PC-9 (cell line): ENCODE measurements around the gene NUTM1. TPM values are rescaled to one million over a fixed set of nuclear protein-coding genes. Genes with fewer than 3 reads are reported as not detected.

Experiments
- BruUV-seq: library from RNA; stranded (reverse); fragments of 400-500 nt; replicated peaks from 2 replicates; lab custom pipeline; 2021; lab: Mats Ljungman, UMichigan
- CTCF ChIA-PET: fragments of 300-600 bp; sonication (Branson Sonifier 250); formaldehyde crosslinking; loops from one replicate; lab custom pipeline; 2022; ENCODE audit warnings: antibody characterized with exemption; lab: Charles Lee
- POLR2A ChIA-PET: fragments of 300-600 bp; sonication (Branson Sonifier 250); formaldehyde crosslinking; loops from one replicate; lab custom pipeline; 2022; ENCODE audit warnings: antibody characterized with exemption; ENCODE audit not compliant: unreplicated experiment; lab: Charles Lee
- DNase-seq, 2 experiments: peaks; one replicate each; pipeline versions ENCODE4 v3.0.0 to v3.0.0-alpha.2; 2015 to 2022; ENCODE audit warnings: mixed read lengths in 1 of 2
- H2AFZ ChIP-seq: fragments of 200-600 bp; sonication (generic); 2 replicates; pipeline ENCODE4 v1.8.1; 2017; ENCODE audit warnings: antibody characterized with exemption
- H3F3A ChIP-seq: fragments of 200-600 bp; sonication (generic); 2 replicates; pipeline ENCODE4 v1.8.1; 2017; ENCODE audit warnings: antibody characterized with exemption, mild to moderate bottlenecking, low read depth; ENCODE audit not compliant: insufficient read depth
- H3K27ac ChIP-seq: fragments of 200-600 bp; sonication (generic); 2 replicates; pipeline ENCODE4 v1.6.1; 2016; ENCODE audit warnings: mixed run types
- H3K27me3 ChIP-seq: fragments of 200-600 bp; sonication (generic); 2 replicates; pipeline ENCODE4 v1.6.1; 2016; ENCODE audit warnings: low read depth, mixed run types; ENCODE audit not compliant: insufficient read depth
- H3K36me3 ChIP-seq: fragments of 200-600 bp; sonication (generic); 2 replicates; pipeline ENCODE4 v1.6.1; 2016; ENCODE audit warnings: low read depth, mixed run types
- H3K4me1 ChIP-seq: fragments of 200-600 bp; sonication (generic); replicated peaks from 2 replicates; pipeline ENCODE4 v1.6.1; 2016; ENCODE audit warnings: mixed run types; ENCODE audit not compliant: insufficient read depth
- H3K4me2 ChIP-seq: fragments of 200-600 bp; sonication (generic); 2 replicates; pipeline ENCODE4 v1.6.1; 2017; ENCODE audit warnings: mixed run types
- H3K4me3 ChIP-seq: fragments of 200-600 bp; sonication (generic); 2 replicates; pipeline ENCODE4 v1.6.1; 2016; ENCODE audit warnings: mixed run types
- H3K79me2 ChIP-seq: fragments of 200-600 bp; sonication (generic); 2 replicates; pipeline ENCODE4 v1.6.1; 2017; ENCODE audit warnings: low read depth, mixed run types
- H3K9me2 ChIP-seq: fragments of 200-600 bp; sonication (generic); 2 replicates; pipeline ENCODE4 v1.8.1; 2017; ENCODE audit warnings: mild to moderate bottlenecking; ENCODE audit not compliant: insufficient read depth
- H3K9me3 ChIP-seq: fragments of 200-600 bp; sonication (generic); 2 replicates; pipeline ENCODE4 v1.8.1; 2016; ENCODE audit warnings: low read depth; ENCODE audit not compliant: insufficient read depth
- H4K20me1 ChIP-seq: fragments of 200-600 bp; sonication (generic); 2 replicates; pipeline ENCODE4 v1.8.1; 2017; ENCODE audit not compliant: insufficient read depth
- EZH2 ChIP-seq: fragments of 200-600 bp; sonication (generic); IDR thresholded peaks from 2 replicates; pipeline ENCODE4 v1.8.0; 2017; ENCODE audit warnings: antibody characterized with exemption, low read depth
- intact Hi-C: fragments of 100-400 bp; cut with micrococcal nuclease; formaldehyde crosslinking; loops from one replicate; pipeline ENCODE4 v1.10.0; 2022; ENCODE audit not compliant: unreplicated experiment
- total RNA-seq: library from RNA; stranded (reverse); gene quantifications from 2 replicates; pipeline ENCODE4 v1.2.3, GENCODE V29; 2021
- TF ChIP-seq, protein P1 (sequence below): fragments of 200-600 bp; sonication (generic); conservative IDR thresholded peaks from 2 replicates; pipeline ENCODE4 v1.6.1; 2017; ENCODE audit warnings: mixed run types, antibody characterized with exemption, mild to moderate bottlenecking, moderate library complexity

NUTM1 gene
- total RNA-seq, 1 experiment from 2014 or later = not detected

DNA sequence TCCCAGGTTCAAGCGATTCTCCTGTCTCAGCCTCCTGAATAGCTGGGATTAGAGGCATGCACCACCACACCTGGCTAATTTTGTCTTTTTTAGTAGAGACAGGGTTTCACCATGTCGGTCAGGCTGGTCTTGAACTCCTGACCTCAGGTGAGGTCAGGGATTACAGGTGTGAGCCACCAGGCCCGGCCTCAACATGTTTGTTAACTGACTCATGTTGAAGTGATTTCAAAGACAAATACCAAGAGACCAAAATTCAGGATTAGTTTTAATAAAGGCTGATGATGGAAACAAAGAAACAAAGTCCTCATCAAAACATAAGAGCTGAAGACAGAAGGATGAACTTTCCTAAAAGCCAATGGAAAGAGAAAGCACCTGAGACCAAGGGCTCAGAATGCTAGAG is 42.1 kb upstream of the NUTM1 start:
- POLR2A ChIA-PET = no interaction called here

DNA sequence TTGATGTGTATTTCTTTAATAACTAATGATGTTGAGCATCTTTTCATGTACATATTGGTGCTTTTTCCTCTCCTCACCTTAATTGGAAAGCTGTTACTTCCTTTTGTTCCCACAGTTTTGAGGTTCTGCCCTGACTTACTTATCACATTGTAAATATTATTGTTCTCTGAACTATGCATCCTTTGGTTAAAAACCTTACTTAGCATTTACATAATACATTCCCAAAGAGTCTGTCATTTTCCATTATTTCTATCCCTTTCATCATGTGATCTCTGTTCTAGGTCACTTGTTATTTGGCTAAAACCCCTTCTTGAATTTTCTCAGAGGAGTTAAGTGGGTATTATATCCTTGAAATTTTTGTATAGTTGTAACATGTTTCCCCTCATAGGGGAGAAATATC is 38.5 kb upstream of the NUTM1 start:
- Histone ChIP-seq H3K27ac (no peak overlapping the region), H3K9me3 (no peaks in the 10 kb centered on the region; the same call in 1 of the 2 replicates), H2AFZ (no peak overlapping the region), H3F3A (no peaks in the 10 kb centered on the region), H3K79me2 (no peaks in the 10 kb centered on the region), H3K4me3 (no peak overlapping the region), H4K20me1 (no peaks in the 10 kb centered on the region), H3K36me3 (no peaks in the 10 kb centered on the region), H3K4me2 (no peak overlapping the region), H3K4me1 (peaks cover 8% of the 10 kb centered on the region; the same call in 1 of the 2 replicates), H3K27me3 (no peaks in the 10 kb centered on the region), H3K9me2 (no peaks in the 10 kb centered on the region)
- BruUV-seq = no TSS peak
- CTCF ChIA-PET = interaction anchor here (0.5 kb wide), 1 partner anchor 63 kb away, joined by 3 read pairs; no protein-coding TSS in a partner anchor
- intact Hi-C loops = no loop called here
- POLR2A ChIA-PET = interaction anchor here (0.6 kb wide), 1 partner anchor 75 kb away, joined by 3 read pairs; no protein-coding TSS in a partner anchor
- DNase-seq = no peak
- no peak for TF ChIP-seq EZH2
- TF ChIP-seq, protein P1, sequence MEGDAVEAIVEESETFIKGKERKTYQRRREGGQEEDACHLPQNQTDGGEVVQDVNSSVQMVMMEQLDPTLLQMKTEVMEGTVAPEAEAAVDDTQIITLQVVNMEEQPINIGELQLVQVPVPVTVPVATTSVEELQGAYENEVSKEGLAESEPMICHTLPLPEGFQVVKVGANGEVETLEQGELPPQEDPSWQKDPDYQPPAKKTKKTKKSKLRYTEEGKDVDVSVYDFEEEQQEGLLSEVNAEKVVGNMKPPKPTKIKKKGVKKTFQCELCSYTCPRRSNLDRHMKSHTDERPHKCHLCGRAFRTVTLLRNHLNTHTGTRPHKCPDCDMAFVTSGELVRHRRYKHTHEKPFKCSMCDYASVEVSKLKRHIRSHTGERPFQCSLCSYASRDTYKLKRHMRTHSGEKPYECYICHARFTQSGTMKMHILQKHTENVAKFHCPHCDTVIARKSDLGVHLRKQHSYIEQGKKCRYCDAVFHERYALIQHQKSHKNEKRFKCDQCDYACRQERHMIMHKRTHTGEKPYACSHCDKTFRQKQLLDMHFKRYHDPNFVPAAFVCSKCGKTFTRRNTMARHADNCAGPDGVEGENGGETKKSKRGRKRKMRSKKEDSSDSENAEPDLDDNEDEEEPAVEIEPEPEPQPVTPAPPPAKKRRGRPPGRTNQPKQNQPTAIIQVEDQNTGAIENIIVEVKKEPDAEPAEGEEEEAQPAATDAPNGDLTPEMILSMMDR = no peak

More for the DNA sequence above, 42.1 kb upstream of the NUTM1 start:
- Histone ChIP-seq H4K20me1 (no peaks in the 10 kb centered on the region), H3K9me2 (no peaks in the 10 kb centered on the region), H3K4me1 (peaks cover 8% of the 10 kb centered on the region; the same call in 1 of the 2 replicates), H3K27ac (no peak overlapping the region), H3F3A (no peaks in the 10 kb centered on the region), H3K4me3 (no peak overlapping the region), H2AFZ (no peak overlapping the region), H3K27me3 (no peaks in the 10 kb centered on the region), H3K79me2 (no peaks in the 10 kb centered on the region), H3K9me3 (no peaks in the 10 kb centered on the region; the same call in 1 of the 2 replicates), H3K36me3 (no peaks in the 10 kb centered on the region), H3K4me2 (no peak overlapping the region)
- BruUV-seq = no TSS peak
- CTCF ChIA-PET = no interaction called here
- peak in 1 of 2 experiments; percentile 46 for DNase-seq
- intact Hi-C loops = no loop called here
- TF ChIP-seq, protein P1 = no peak
- no peak for TF ChIP-seq EZH2

GRCh38 chr15:34311563-34311962 is 31.6 kb upstream of the NUTM1 start:
- H3K27me3 ChIP-seq = no peaks in the 10 kb centered on the region
- H3K9me2 ChIP-seq = no peaks in the 10 kb centered on the region
- DNase-seq = no peak
- no peak overlapping the region for H3K4me2 ChIP-seq
- CTCF ChIA-PET = no interaction called here
- 0 out of 2 replicates have a peak, but pooled peaks cover 6% of the 10 kb centered on the region for H3K4me1 ChIP-seq
- no peaks in the 10 kb centered on the region for H3F3A ChIP-seq
- peaks cover 4% of the 10 kb centered on the region; the same call in 1 of the 2 replicates for H3K79me2 ChIP-seq
- no peak overlapping the region for H2AFZ ChIP-seq
- H4K20me1 ChIP-seq = no peaks in the 10 kb centered on the region
- H3K9me3 ChIP-seq = no peaks in the 10 kb centered on the region
- no TSS peak for BruUV-seq
- TF ChIP-seq, protein P1 = no peak
- no peak for TF ChIP-seq EZH2
- intact Hi-C loops = no loop called here
- no peaks in the 10 kb centered on the region for H3K36me3 ChIP-seq
- H3K27ac ChIP-seq = no peak overlapping the region
- POLR2A ChIA-PET = no interaction called here
- no peak overlapping the region for H3K4me3 ChIP-seq
